Hepatocyte (in vitro differentiated cells): Measurements from ENCODE around the gene IPO7.

Experiments
- EZH2 ChIP-seq: fragments of 200-600 bp; sonication (generic); IDR thresholded peaks from 2 replicates; pipeline ENCODE4 v1.6.1; 2016; ENCODE audit warnings: antibody characterized with exemption, mild to moderate bottlenecking, borderline replicate concordance
- EZH2phosphoT487 ChIP-seq: fragments of 200-600 bp; sonication (generic); IDR thresholded peaks from one replicate; pipeline ENCODE4 v1.6.1; 2018; ENCODE audit warnings: antibody characterized with exemption, mild to moderate bottlenecking, low read depth, moderate library complexity; ENCODE audit not compliant: unreplicated experiment, severe bottlenecking
- TF ChIP-seq, protein P1 (sequence below): fragments of 200-600 bp; sonication (generic); IDR thresholded peaks from 2 replicates; pipeline ENCODE4 v1.5.1; 2016; ENCODE audit warnings: antibody characterized with exemption, mild to moderate bottlenecking; ENCODE audit not compliant: poor library complexity

DNA sequence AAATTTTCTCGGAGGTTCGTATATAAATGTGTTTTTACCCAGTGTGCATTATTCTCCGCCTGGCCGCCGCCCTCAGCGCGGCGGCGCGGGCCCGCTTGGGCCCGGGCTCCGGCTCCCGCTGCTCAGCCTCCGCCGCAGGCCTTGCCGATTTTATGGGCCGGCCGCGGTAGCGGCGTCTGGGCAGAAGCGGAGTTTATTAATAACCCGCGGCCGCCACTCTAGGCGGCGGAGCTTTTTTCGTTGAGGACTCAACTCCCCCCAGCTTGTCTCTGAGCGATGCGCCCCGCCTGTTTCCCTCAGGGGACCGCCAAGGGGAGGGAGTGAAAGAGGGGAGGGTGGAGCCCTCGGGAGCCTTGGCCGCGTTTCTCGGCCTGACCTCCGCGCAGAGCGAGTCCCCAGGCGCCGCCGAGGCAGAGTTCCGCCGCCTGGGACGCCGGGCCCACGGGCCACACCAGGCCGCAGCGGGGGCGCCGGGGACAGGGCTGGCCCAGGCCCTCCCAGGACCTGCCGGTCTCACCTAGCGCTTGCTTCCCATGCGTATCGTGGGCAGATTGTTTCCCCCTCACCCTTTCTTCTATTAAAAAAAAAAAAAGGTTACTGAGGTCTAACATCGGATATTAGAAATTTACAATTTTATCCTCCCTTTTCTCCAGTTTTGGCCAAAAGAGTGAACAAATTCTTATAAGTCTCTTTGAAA, 76.8 kb downstream of the IPO7 start:
- TF ChIP-seq, protein P1, sequence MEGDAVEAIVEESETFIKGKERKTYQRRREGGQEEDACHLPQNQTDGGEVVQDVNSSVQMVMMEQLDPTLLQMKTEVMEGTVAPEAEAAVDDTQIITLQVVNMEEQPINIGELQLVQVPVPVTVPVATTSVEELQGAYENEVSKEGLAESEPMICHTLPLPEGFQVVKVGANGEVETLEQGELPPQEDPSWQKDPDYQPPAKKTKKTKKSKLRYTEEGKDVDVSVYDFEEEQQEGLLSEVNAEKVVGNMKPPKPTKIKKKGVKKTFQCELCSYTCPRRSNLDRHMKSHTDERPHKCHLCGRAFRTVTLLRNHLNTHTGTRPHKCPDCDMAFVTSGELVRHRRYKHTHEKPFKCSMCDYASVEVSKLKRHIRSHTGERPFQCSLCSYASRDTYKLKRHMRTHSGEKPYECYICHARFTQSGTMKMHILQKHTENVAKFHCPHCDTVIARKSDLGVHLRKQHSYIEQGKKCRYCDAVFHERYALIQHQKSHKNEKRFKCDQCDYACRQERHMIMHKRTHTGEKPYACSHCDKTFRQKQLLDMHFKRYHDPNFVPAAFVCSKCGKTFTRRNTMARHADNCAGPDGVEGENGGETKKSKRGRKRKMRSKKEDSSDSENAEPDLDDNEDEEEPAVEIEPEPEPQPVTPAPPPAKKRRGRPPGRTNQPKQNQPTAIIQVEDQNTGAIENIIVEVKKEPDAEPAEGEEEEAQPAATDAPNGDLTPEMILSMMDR = no peak
- TF ChIP-seq EZH2 (no peak), EZH2phosphoT487 (no peak)
